GM12878 (cell line): Measurements from ENCODE around the gene DCN. TPM values are rescaled to one million over a fixed set of nuclear protein-coding genes. Genes with fewer than 3 reads are reported as not detected.

Experiments used
- ATAC-seq: fragments of 200-7000 bp; cut with Tn5 transposase; 3 replicates; pipeline ENCODE4 v1.9.1; 2020; ENCODE audit warnings: mild to moderate bottlenecking, moderate library complexity
- BruUV-seq: library from RNA; stranded (reverse); fragments of 400-500 nt; replicated peaks from 2 replicates; lab custom pipeline; 2021; lab: Mats Ljungman, UMichigan
- CTCF ChIA-PET: fragments of 300-600 bp; sonication (Branson Sonifier 250); formaldehyde crosslinking; extraction: SDS; loops from one replicate; lab custom pipeline; 2021; ENCODE audit warnings: inconsistent platforms; lab: Yijun Ruan, JAX
- POLR2A ChIA-PET: fragments of 350-600 bp; formaldehyde crosslinking; extraction: SDS; loops from one replicate; lab custom pipeline; 2021; ENCODE audit warnings: inconsistent platforms; lab: Charles Lee
- RAD21 ChIA-PET: fragments of 300-600 bp; sonication (Branson Sonifier 250); formaldehyde crosslinking; loops from one replicate; lab custom pipeline; 2023; ENCODE audit warnings: antibody characterized with exemption; ENCODE audit not compliant: unreplicated experiment; lab: Charles Lee
- SMC1A ChIA-PET: fragments of 300-600 bp; sonication (Branson Sonifier 250); formaldehyde crosslinking; loops from one replicate; lab custom pipeline; 2023; ENCODE audit not compliant: unreplicated experiment, uncharacterized antibody; lab: Charles Lee
- DNase-seq: peaks from one replicate; pipeline ENCODE4 v3.0.0-alpha.2; 2011; ENCODE audit warnings: low read depth, low spot score
- FAIRE-seq: peaks from 3 replicates; lab custom pipeline; 2011; peaks lifted over from hg19 to GRCh38; lab: Jason Lieb, UNC
- H2AFZ ChIP-seq: 2 replicates; pipeline ENCODE4 v1.6.0; 2011; ENCODE audit warnings: low read depth, low read length, control low read depth; ENCODE audit not compliant: control insufficient read depth
- H3K27ac ChIP-seq: 2 replicates; pipeline ENCODE4 v1.5.1; 2011; ENCODE audit warnings: control low read depth; ENCODE audit not compliant: control insufficient read depth, insufficient read depth
- H3K27me3 ChIP-seq, 2 experiments: replicated peaks in 1 of 2; 2 replicates each; pipeline versions ENCODE4 v1.6.0 to v1.6.1; 2011; ENCODE audit warnings: low read length in 1 of 2; ENCODE audit not compliant: control insufficient read depth in 2 of 2, insufficient read depth in 2 of 2
- H3K36me3 ChIP-seq, 2 experiments: 2 replicates each; pipeline ENCODE4 v1.5.1; 2011; ENCODE audit warnings: low read length in 1 of 2; ENCODE audit not compliant: control insufficient read depth in 2 of 2, insufficient read depth in 2 of 2
- H3K4me1 ChIP-seq: 2 replicates; pipeline ENCODE4 v1.6.1; 2011; ENCODE audit warnings: mild to moderate bottlenecking, low read length, moderate library complexity, mixed read lengths; ENCODE audit not compliant: control insufficient read depth, insufficient read depth
- H3K4me2 ChIP-seq: 2 replicates; pipeline ENCODE4 v1.6.0; 2011; ENCODE audit warnings: control low read depth; ENCODE audit not compliant: control insufficient read depth, insufficient read depth
- H3K4me3 ChIP-seq: fragments of 200-600 bp; sonication (generic); 2 replicates; pipeline ENCODE4 v1.5.1; 2016
- H3K79me2 ChIP-seq: 2 replicates; pipeline ENCODE4 v1.6.0; 2011; ENCODE audit warnings: low read length; ENCODE audit not compliant: control insufficient read depth, insufficient read depth
- H3K9ac ChIP-seq: 2 replicates; pipeline ENCODE4 v1.8.0; 2011; ENCODE audit warnings: low read length, control low read depth, mixed read lengths; ENCODE audit not compliant: control insufficient read depth, insufficient read depth
- H3K9me3 ChIP-seq: replicated peaks from 3 replicates; pipeline ENCODE4 v1.5.1; 2011; ENCODE audit warnings: mild to moderate bottlenecking, low read length; ENCODE audit not compliant: control insufficient read depth, insufficient read depth
- H4K20me1 ChIP-seq: 2 replicates; pipeline ENCODE4 v1.6.0; 2011; ENCODE audit not compliant: control insufficient read depth, insufficient read depth
- FOXK2 ChIP-seq: fragments of 450-650 bp; IDR thresholded peaks from 2 replicates; pipeline ENCODE4 v1.6.1; 2017; ENCODE audit warnings: mild to moderate bottlenecking, moderate library complexity
- JUND ChIP-seq: IDR thresholded peaks from 2 replicates; pipeline ENCODE4 v1.6.1; 2012; ENCODE audit warnings: low read depth, mild to moderate bottlenecking, low read length, improper control_type of control experiment, moderate library complexity
- KDM1A ChIP-seq: fragments of 200-600 bp; sonication (generic); IDR thresholded peaks from 2 replicates; pipeline ENCODE4 v1.6.1; 2016; ENCODE audit warnings: borderline replicate concordance
- MYC ChIP-seq: IDR thresholded peaks from 2 replicates; pipeline ENCODE4 v1.6.1; 2011; ENCODE audit warnings: mild to moderate bottlenecking, low read length, moderate library complexity, inconsistent platforms; ENCODE audit not compliant: insufficient read depth, insufficient replicate concordance, insufficient read length, severe bottlenecking
- NR2C1 ChIP-seq: fragments of 450-650 bp; IDR thresholded peaks from 2 replicates; pipeline ENCODE4 v1.6.1; 2017; ENCODE audit warnings: antibody characterized with exemption, mild to moderate bottlenecking, moderate library complexity
- RAD21 ChIP-seq: IDR thresholded peaks from 2 replicates; pipeline ENCODE4 v1.6.1; 2011; ENCODE audit warnings: mild to moderate bottlenecking, low read depth, low read length, moderate library complexity; ENCODE audit not compliant: insufficient read depth
- ZNF592 ChIP-seq: fragments of 450-650 bp; IDR thresholded peaks from 2 replicates; pipeline ENCODE4 v1.6.1; 2017; ENCODE audit warnings: mild to moderate bottlenecking, moderate library complexity
- in situ Hi-C: fragments of 300-500 bp; cut with MboI; formaldehyde crosslinking; loops from 9 replicates; pipeline ENCODE4 v1.14.3; 2018; ENCODE audit warnings: mixed read lengths
- intact Hi-C: fragments of 100-400 bp; cut with micrococcal nuclease; formaldehyde crosslinking; loops from one replicate; pipeline ENCODE4 v1.14.2; 2022; ENCODE audit not compliant: unreplicated experiment
- polyA plus RNA-seq, 11 experiments: library from polyadenylated mRNA; depleted of rRNA in 4 of 11; unstranded in 6 of 11; stranded (reverse) in 5 of 11; fragments of >200 nt; fragmentation: Nextera tagmentation in 4 of 11; fragmentation: Illumina TruSeq in 1 of 11; extraction: Ambion mirVana in 4 of 11; extraction: Trizol in 1 of 11; gene quantifications; 1 replicate in 1 of 11; 2 replicates in 10 of 11; pipeline versions ENCODE4 v1.2.1 to v1.2.3, GENCODE V29; 2011 to 2016; ENCODE audit warnings: inconsistent platforms in 2 of 11, missing spikeins in 2 of 11, low read depth in 1 of 11
- total RNA-seq, 4 experiments: library from RNA; depleted of rRNA in 3 of 4; stranded (reverse); fragments of >200 nt in 3 of 4; fragmentation: Illumina TruSeq in 1 of 4; extraction: Trizol in 1 of 4; gene quantifications; 2 replicates each; pipeline versions ENCODE4 v1.2.1 to v1.2.3, GENCODE V29; 2013 to 2021

DCN gene
- total and polyA plus RNA-seq, 10 of the 15 experiments (the other 5 are each of a cell fraction or from before 2014, with no cell fraction given) = 0.07 to 2.1 (median 0.75) TPM; not detected in 6

GRCh38 chr12:91103101-91103500, 79.5 kb downstream of the DCN start:
- Histone ChIP-seq H2AFZ (no peak overlapping the region), H3K4me3 (no peak overlapping the region), H4K20me1 (no peaks in the 10 kb centered on the region), H3K27me3 (no peaks in the 10 kb centered on the region), H3K36me3 (no peaks in the 10 kb centered on the region), H3K4me1 (no peaks in the 10 kb centered on the region), H3K4me2 (no peak overlapping the region), H3K27ac (no peak overlapping the region), H3K9me3 (no peaks in the 10 kb centered on the region), H3K79me2 (no peaks in the 10 kb centered on the region), H3K9ac (no peak overlapping the region)
- TF ChIP-seq FOXK2 (no peak), MYC (no peak), RAD21 (no peak), NR2C1 (no peak), JUND (no peak), ZNF592 (no peak), KDM1A (no peak)
- ChIA-PET CTCF (interaction anchor here (1.7 kb wide), 1 partner anchor 9 kb away, joined by 4 read pairs; the partner anchor contains the start of gene LUM), SMC1A (interaction anchor here (0.6 kb wide), 1 partner anchor 252 kb away, joined by 3 read pairs; no protein-coding TSS in a partner anchor), RAD21 (interaction anchor here (0.6 kb wide), 1 partner anchor 91 kb away, joined by 4 read pairs; no protein-coding TSS in a partner anchor), POLR2A (no interaction called here)
- in situ Hi-C loops (no loop called here), intact Hi-C loops (no loop called here)
- FAIRE-seq = no peak
- no peak for DNase-seq
- no peak for ATAC-seq
- BruUV-seq = no TSS peak
